GM21381 (cell line): Measurements from ENCODE around the gene USP21.

ENCODE experiments used
- ATAC-seq: cut with Tn5 transposase; IDR thresholded peaks from one replicate; pipeline ENCODE4 v1.9.1; 2021; ENCODE audit warnings: mild to moderate bottlenecking, moderate library complexity; ENCODE audit not compliant: unreplicated experiment

Gene USP21

DNA sequence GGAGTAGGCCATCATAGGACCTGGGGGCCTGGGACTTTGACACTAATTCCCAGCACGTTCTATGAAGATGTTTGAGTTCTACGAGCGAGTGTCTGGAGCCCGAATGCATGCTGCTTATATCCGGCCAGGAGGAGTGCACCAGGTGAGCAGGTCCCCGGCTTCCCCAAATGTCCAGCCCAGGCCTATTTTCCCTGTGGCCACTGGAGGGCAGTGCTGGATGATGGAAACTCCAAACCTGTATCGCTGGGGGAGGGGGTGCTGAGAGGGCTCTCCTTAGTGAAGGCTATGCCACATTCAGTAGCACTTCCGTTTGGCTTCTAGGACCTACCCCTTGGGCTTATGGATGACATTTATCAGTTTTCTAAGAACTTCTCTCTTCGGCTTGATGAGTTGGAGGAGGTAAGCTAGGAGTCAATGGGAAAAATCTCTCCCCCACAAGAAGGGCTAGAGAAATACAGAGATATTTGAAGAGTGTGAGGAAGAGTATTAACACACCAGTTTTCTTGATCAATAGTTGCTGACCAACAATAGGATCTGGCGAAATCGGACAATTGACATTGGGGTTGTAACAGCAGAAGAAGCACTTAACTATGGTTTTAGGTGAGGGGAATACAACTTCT, 50.6 kb downstream of the USP21 start:
- no peak for ATAC-seq

GRCh38 chr1:161214369-161214768, 55.1 kb downstream of the USP21 start:
- no peak for ATAC-seq

DNA sequence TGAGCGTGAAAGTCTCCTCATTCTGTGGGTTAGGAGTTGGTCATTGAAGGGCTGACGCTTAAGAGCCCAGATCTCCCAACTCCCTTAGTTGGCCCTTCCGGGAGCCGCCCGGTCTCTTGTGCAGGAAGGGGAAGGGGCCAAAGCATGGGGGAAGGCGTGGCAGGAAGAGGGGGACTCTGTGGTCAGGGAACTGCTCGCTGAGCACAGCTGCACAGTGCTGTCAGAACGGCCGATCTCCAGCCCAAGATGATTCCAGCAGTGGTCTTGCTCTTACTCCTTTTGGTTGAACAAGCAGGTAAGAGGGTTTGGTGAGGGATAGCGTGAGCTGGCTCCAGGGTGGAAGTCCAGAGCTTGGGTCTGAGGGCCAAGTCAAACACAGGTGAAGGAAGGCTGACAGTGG, 55.8 kb downstream of the USP21 start, which contains the start of gene FCER1G:
FCER1G (plus strand) TSS at position 220 of the 400 bp plus-strand sequence; CDS start at position 247, 27 bp downstream.
- no peak for ATAC-seq
